WTC11 (cell line): ENCODE results near the gene CAPN11. TPM values are rescaled to one million over a fixed set of nuclear protein-coding genes. Genes with fewer than 3 reads are reported as not detected.
A peak's percentile ranks its signal among the peaks of the same experiment; 100 is the strongest.

Source experiments
- ATAC-seq: fragments of 200-7000 bp; cut with Tn5 transposase; 2 replicates; pipeline ENCODE4 v1.10.0; 2021; ENCODE audit warnings: mild to moderate bottlenecking, moderate library complexity
- CTCF ChIA-PET: fragments of 300-600 bp; sonication (Branson Sonifier 250); formaldehyde crosslinking; loops from one replicate; lab custom pipeline; 2021; ENCODE audit warnings: antibody characterized with exemption; lab: Charles Lee
- POLR2A ChIA-PET: fragments of 350-600 bp; sonication (Branson Sonifier 250); formaldehyde crosslinking; loops from one replicate; lab custom pipeline; 2021; ENCODE audit warnings: antibody characterized with exemption; lab: Charles Lee
- DNase-seq: peaks from one replicate; pipeline ENCODE4 v3.0.0; 2021; ENCODE audit warnings: low spot score
- H3K27ac Mint-ChIP-seq: 2 replicates; pipeline ENCODE4 v1.8.0; 2021; ENCODE audit warnings: mixed read lengths
- H3K27me3 Mint-ChIP-seq: 2 replicates; pipeline ENCODE4 v1.8.0; 2021; ENCODE audit warnings: low read depth, mild to moderate bottlenecking, moderate library complexity, mixed read lengths
- H3K36me3 Mint-ChIP-seq: 2 replicates; pipeline ENCODE4 v1.8.0; 2021; ENCODE audit warnings: mixed read lengths
- H3K4me1 Mint-ChIP-seq: 2 replicates; pipeline ENCODE4 v1.8.0; 2022; ENCODE audit warnings: mixed read lengths
- H3K4me3 Mint-ChIP-seq: 2 replicates; pipeline ENCODE4 v1.8.0; 2021; ENCODE audit warnings: mild to moderate bottlenecking, moderate library complexity, mixed read lengths
- H3K9me3 Mint-ChIP-seq: 2 replicates; pipeline ENCODE4 v1.8.0; 2021; ENCODE audit warnings: mixed read lengths
- AR ChIP-seq: fragments of 250-450 bp; sonication (Bioruptor Pico); IDR thresholded peaks from 2 replicates; pipeline ENCODE4 v1.9.0; 2021; ENCODE audit warnings: mild to moderate bottlenecking
- ARID4B ChIP-seq: sonication (generic); formaldehyde crosslinking; IDR thresholded peaks from 2 replicates; pipeline ENCODE4 v1.8.0; 2023; ENCODE audit warnings: missing genetic modification reagents, mild to moderate bottlenecking, borderline replicate concordance
- ATF6 ChIP-seq: sonication (generic); formaldehyde crosslinking; IDR thresholded peaks from 2 replicates; pipeline ENCODE4 v1.8.1; 2023; ENCODE audit warnings: mild to moderate bottlenecking, missing genetic modification reagents
- CDX4 ChIP-seq: fragments of 250-450 bp; sonication (Bioruptor Pico); IDR thresholded peaks from 2 replicates; pipeline ENCODE4 v1.9.0; 2021; ENCODE audit warnings: moderate library complexity, mild to moderate bottlenecking, inconsistent platforms, borderline replicate concordance
- E2F4 ChIP-seq: sonication (generic); formaldehyde crosslinking; IDR thresholded peaks from 2 replicates; pipeline ENCODE4 v1.8.1; 2022; ENCODE audit warnings: low read depth, mild to moderate bottlenecking, moderate library complexity, missing genetic modification reagents, borderline replicate concordance
- E2F5 ChIP-seq: sonication (generic); formaldehyde crosslinking; IDR thresholded peaks from 2 replicates; pipeline ENCODE4 v1.8.1; 2022; ENCODE audit warnings: mild to moderate bottlenecking, moderate library complexity, missing genetic modification reagents
- ETV6 ChIP-seq: sonication (generic); formaldehyde crosslinking; IDR thresholded peaks from 2 replicates; pipeline ENCODE4 v1.8.1; 2022; ENCODE audit warnings: mild to moderate bottlenecking, missing genetic modification reagents
- JAZF1 ChIP-seq: fragments of 250-450 bp; sonication (Bioruptor Pico); IDR thresholded peaks from 2 replicates; pipeline ENCODE4 v1.9.0; 2021; ENCODE audit warnings: moderate library complexity, mild to moderate bottlenecking, inconsistent platforms
- MAX ChIP-seq: sonication (generic); formaldehyde crosslinking; IDR thresholded peaks from 2 replicates; pipeline ENCODE4 v1.8.0; 2022; ENCODE audit warnings: mild to moderate bottlenecking, missing genetic modification reagents
- NR2C2 ChIP-seq: sonication (generic); formaldehyde crosslinking; IDR thresholded peaks from 2 replicates; pipeline ENCODE4 v1.8.0; 2022; ENCODE audit warnings: mild to moderate bottlenecking, missing genetic modification reagents
- PRRX2 ChIP-seq: fragments of 250-450 bp; sonication (Bioruptor Pico); IDR thresholded peaks from 2 replicates; pipeline ENCODE4 v1.8.0; 2021; ENCODE audit warnings: mild to moderate bottlenecking
- SP1 ChIP-seq: sonication (generic); formaldehyde crosslinking; conservative IDR thresholded peaks from 2 replicates; pipeline ENCODE4 v1.8.1; 2022; ENCODE audit warnings: missing genetic modification reagents
- TCF7 ChIP-seq: sonication (generic); formaldehyde crosslinking; IDR thresholded peaks from 2 replicates; pipeline ENCODE4 v1.8.0; 2022; ENCODE audit warnings: mild to moderate bottlenecking, low read depth, missing genetic modification reagents, moderate library complexity
- TEAD4 ChIP-seq: sonication (generic); formaldehyde crosslinking; IDR thresholded peaks from 2 replicates; pipeline ENCODE4 v1.8.0; 2022; ENCODE audit warnings: mild to moderate bottlenecking, missing genetic modification reagents
- USF1 ChIP-seq: sonication (generic); formaldehyde crosslinking; IDR thresholded peaks from 2 replicates; pipeline ENCODE4 v1.8.0; 2022; ENCODE audit warnings: mild to moderate bottlenecking, missing genetic modification reagents
- ZNF532 ChIP-seq: fragments of 250-450 bp; sonication (Bioruptor Pico); IDR thresholded peaks from 2 replicates; pipeline ENCODE4 v1.9.0; 2021; ENCODE audit warnings: mild to moderate bottlenecking, borderline replicate concordance
- total RNA-seq: library from RNA; stranded (reverse); gene quantifications from 3 replicates; pipeline ENCODE4 v1.2.3, GENCODE V29; 2021

Gene CAPN11
- total RNA-seq, 1 experiment from 2014 or later, result 2.3 TPM

- H3K27ac Mint-ChIP-seq, result peak within 1 kb of the TSS; percentile 39
- peaks cover 2% of the 10 kb centered on the region for H3K36me3 Mint-ChIP-seq
- peak; percentile 79 for ATAC-seq
- H3K27me3 Mint-ChIP-seq, result no peaks in the 10 kb centered on the region; the same call in 1 of the 2 replicates
- TF ChIP-seq PRRX2 (CRISPR knock-in tag), result no peak
- TF ChIP-seq USF1 (CRISPR knock-in tag), result peak; percentile 30; the same call in 1 of the 2 replicates
- TF ChIP-seq E2F5 (CRISPR knock-in tag), result peak; percentile 39; the same call in 1 of the 2 replicates
- no peak for TF ChIP-seq TCF7
- TF ChIP-seq NR2C2, result no peak
- peak; percentile 55; the same call in 1 of the 2 replicates for TF ChIP-seq SP1 (CRISPR knock-in tag)
- TF ChIP-seq ATF6 (CRISPR knock-in tag), result no peak
- peak; percentile 14; the same call in 1 of the 2 replicates for TF ChIP-seq ETV6 (CRISPR knock-in tag)
- no peak for TF ChIP-seq AR (CRISPR knock-in tag)
- TF ChIP-seq CDX4 (CRISPR knock-in tag), result no peak
- TF ChIP-seq ARID4B (CRISPR knock-in tag), result peak; percentile 36; the same call in 1 of the 2 replicates
- TF ChIP-seq E2F4 (CRISPR knock-in tag), result no peak
- TF ChIP-seq JAZF1 (CRISPR knock-in tag), result no peak
- peak; percentile 57; the same call in 1 of the 2 replicates for TF ChIP-seq MAX
- no peak for TF ChIP-seq TEAD4 (CRISPR knock-in tag)
- TF ChIP-seq ZNF532 (CRISPR knock-in tag), result no peak
- peak within 1 kb of the TSS; percentile 98 for H3K4me3 Mint-ChIP-seq
- peak; percentile 80 for DNase-seq
- H3K4me1 Mint-ChIP-seq, result peaks cover 61% of the 10 kb centered on the region
- H3K9me3 Mint-ChIP-seq, result no peaks in the 10 kb centered on the region
- POLR2A ChIA-PET, result interaction anchor here (1.0 kb wide), 1 partner anchor 119 kb away, joined by 3 read pairs; the partner anchor contains the start of gene HSP90AB1
- CTCF ChIA-PET, result interaction anchor here (0.6 to 1.6 kb wide), 8 partner anchors 11 to 185 kb away, joined by 3 to 5 read pairs (median 4); no protein-coding TSS in a partner anchor
These were observed 31.2 kb upstream of the CAPN11 start, which contains the start of the genes MRPL14 and TMEM63B for GRCh38 chr6:44127186-44128019. Gene MRPL14 (minus strand): TSS chr6:44127452. CDS start chr6:44116611, 10,841 bp downstream. Gene TMEM63B (plus strand): TSS chr6:44127554. CDS start chr6:44134585, 7,031 bp downstream.
